ENCODE results near the gene OR10A5. TPM values are rescaled to one million over a fixed set of nuclear protein-coding genes. Genes with fewer than 3 reads are reported as not detected.

Gene OR10A5
- total RNA-seq, 1 experiment from 2014 or later: not detected

- TF ChIP-seq CTCF (conservative IDR thresholded peaks at IDR 0.05): no peak
- H3T11ph ChIP-seq (ENCODE audit: low read length): no peak overlapping the region
- no peak overlapping the region for H3K4me3 Mint-ChIP-seq
- no peaks in the 10 kb centered on the region for H3K9me3 Mint-ChIP-seq
- no peak overlapping the region for H2BK20ac ChIP-seq (ENCODE audit: low read depth, low read length, poor library complexity, severe bottlenecking)
- no peak overlapping the region for H3K9ac ChIP-seq (ENCODE audit: extremely low read depth, insufficient read length, low read length)
- H3K4me1 Mint-ChIP-seq: no peaks in the 10 kb centered on the region
- no peaks in the 10 kb centered on the region for H3K9me3 ChIP-seq (ENCODE audit: control insufficient read depth, low read depth, low read length)
- no peaks in the 10 kb centered on the region for H3K79me1 ChIP-seq (ENCODE audit: insufficient read depth, low read depth, low read length, poor library complexity, severe bottlenecking)
- no peaks in the 10 kb centered on the region; the same call in 1 of the 2 replicates for H3K27me3 Mint-ChIP-seq (ENCODE audit: low read depth)
- no peak for DNase-seq
- H3K27me3 ChIP-seq (ENCODE audit: insufficient read depth, low read length): no peaks in the 10 kb centered on the region
- no peaks in the 10 kb centered on the region for H3K36me3 Mint-ChIP-seq (ENCODE audit: insufficient read depth in 1 of 3, low read depth in 3 of 3)
- no peak overlapping the region for H4K8ac ChIP-seq (replicated peaks; ENCODE audit: insufficient read length, low read depth, low read length)
- no peak overlapping the region for H3K23ac ChIP-seq (ENCODE audit: insufficient read length, low read depth, low read length)
- H2BK120ac ChIP-seq (ENCODE audit: low read depth, low read length, poor library complexity, severe bottlenecking): no peak overlapping the region
- H2BK12ac ChIP-seq (ENCODE audit: insufficient read length, low read depth, low read length): no peak overlapping the region
- no peak overlapping the region for H3K14ac ChIP-seq (ENCODE audit: insufficient read depth, low read length)
- H3K79me2 ChIP-seq (ENCODE audit: insufficient read depth, low read length): no peaks in the 10 kb centered on the region
- no peak overlapping the region for H3K56ac ChIP-seq (ENCODE audit: insufficient read length, low read depth, low read length)
- H2BK15ac ChIP-seq (ENCODE audit: low read depth, low read length): no peak overlapping the region
- no peak overlapping the region for H3K4ac ChIP-seq (ENCODE audit: low read depth, low read length)
- H4K20me1 ChIP-seq (ENCODE audit: control insufficient read depth, insufficient read depth, insufficient read length): no peaks in the 10 kb centered on the region
- H3K4me2 ChIP-seq (ENCODE audit: insufficient read depth, insufficient read length, low read length): no peak overlapping the region
- H3K23me2 ChIP-seq (ENCODE audit: insufficient read length, low read depth, low read length, poor library complexity, severe bottlenecking): no peaks in the 10 kb centered on the region
- H4K5ac ChIP-seq (ENCODE audit: insufficient read length, low read depth, low read length): no peak overlapping the region
- no peak overlapping the region for H4K91ac ChIP-seq (ENCODE audit: insufficient read length, low read depth, low read length)
- H2BK5ac ChIP-seq (ENCODE audit: insufficient read length, low read length): no peak overlapping the region
- WGBS (ENCODE audit: extremely low coverage, insufficient read length, low lambda C conversion rate): no CpG with 5 or more reads among the region's 4 CpGs
- H3K4me1 ChIP-seq (ENCODE audit: insufficient read depth, low read length): no peaks in the 10 kb centered on the region
- no peak overlapping the region for H2AFZ ChIP-seq (ENCODE audit: low read length)
- no peak overlapping the region for H3K27ac ChIP-seq (ENCODE audit: insufficient read length, low read depth, low read length)
- no peak overlapping the region for H2AK5ac ChIP-seq (ENCODE audit: insufficient read length, low read length)
- no peak overlapping the region for H3K18ac ChIP-seq (ENCODE audit: insufficient read length, low read depth, low read length)
- no peak overlapping the region for H3K27ac Mint-ChIP-seq
Observed at GRCh38 chr11:6888830-6889229, 43.3 kb downstream of the OR10A5 start.

Data from H9 (cell line).